ENCODE data around the gene PRR22.

The PRR22 gene

GRCh38 chr19:5811117-5811516 lies 26.6 kb upstream of the PRR22 start:
- DNase-seq: no peak

GRCh38 chr19:5809469-5809868 lies 24.9 kb upstream of the PRR22 start:
- no peak for DNase-seq

GRCh38 chr19:5809053-5809452 lies 24.5 kb upstream of the PRR22 start:
- DNase-seq: no peak

- no peak for DNase-seq
These were observed 23.7 kb upstream of the PRR22 start for GRCh38 chr19:5808120-5808816.

- no peak for DNase-seq
These were observed 22.4 kb upstream of the PRR22 start for GRCh38 chr19:5806905-5807304.

- DNase-seq: no peak
These were observed 21.6 kb upstream of the PRR22 start for GRCh38 chr19:5806133-5806489.

- DNase-seq: peak; percentile 70 to 73
These were observed 21.1 kb upstream of the PRR22 start for GRCh38 chr19:5805462-5806132.

GRCh38 chr19:5804516-5805461 lies 20.2 kb upstream of the PRR22 start, which contains the start of gene NRTN:
Gene NRTN (plus strand): TSS chr19:5805067. CDS start chr19:5824166, 19,099 bp downstream.
- peak; percentile 48 to 61 for DNase-seq

GRCh38 chr19:5803752-5804515 lies 19.4 kb upstream of the PRR22 start:
- peak; percentile 94 to 97 for DNase-seq

GRCh38 chr19:5803441-5803751 lies 18.9 kb upstream of the PRR22 start:
- DNase-seq: no peak

- no peak for DNase-seq
These were observed 17.5 kb upstream of the PRR22 start for GRCh38 chr19:5801796-5802619.

GRCh38 chr19:5800361-5801270 lies 16.1 kb upstream of the PRR22 start:
- DNase-seq: no peak

- no peak for DNase-seq
These were observed 15.0 kb upstream of the PRR22 start for GRCh38 chr19:5799247-5800241.

- DNase-seq: no peak
These were observed 13.7 kb upstream of the PRR22 start for GRCh38 chr19:5798244-5798643.

GRCh38 chr19:5795382-5795919 lies 10.9 kb upstream of the PRR22 start:
- no peak for DNase-seq

GRCh38 chr19:5793188-5793587 lies 8.6 kb upstream of the PRR22 start:
- DNase-seq: no peak

- no peak for DNase-seq
These were observed 7.7 kb upstream of the PRR22 start for GRCh38 chr19:5792224-5792623.

GRCh38 chr19:5790559-5791520 lies 6.3 kb upstream of the PRR22 start, which contains the start of gene DUS3L:
Gene DUS3L (minus strand): TSS chr19:5791163. CDS start chr19:5791141, 22 bp downstream.
- peak; percentile 95 to 97 for DNase-seq

Data from stimulated activated CD4-positive, alpha-beta T cell treated with anti-CD3 and anti-CD28 coated beads, Interleukin-2, amount 100 ng/mL, for 24 hours (primary cell).